NAMALWA (cell line): Measurements from ENCODE around the gene STPG1.
"Not testable (repeated sequence)": the region's sequence is repeated elsewhere in the genome, so short reads cannot be mapped to it uniquely, and the experiment has no call there.

Experiments used
- DNase-seq: peaks from one replicate; pipeline ENCODE4 v3.0.0-alpha.2; 2015; ENCODE audit warnings: low spot score

The STPG1 gene

GRCh38 chr1:24413350-24414163 is at the start of gene STPG1:
Gene STPG1 (minus strand): TSS chr1:24413782. CDS start chr1:24401388, 12,394 bp downstream.
- peak; percentile 94 for DNase-seq

GRCh38 chr1:24462128-24462527 is 48.5 kb upstream of the STPG1 start:
- not testable (repeated sequence) for DNase-seq

GRCh38 chr1:24459551-24460266 is 46.1 kb upstream of the STPG1 start:
- DNase-seq = no peak

GRCh38 chr1:24457866-24458265 is 44.3 kb upstream of the STPG1 start:
- DNase-seq = no peak

GRCh38 chr1:24455272-24455671 is 41.7 kb upstream of the STPG1 start:
- DNase-seq = no peak

- DNase-seq = no peak
Observed at GRCh38 chr1:24454673-24455072, 41.1 kb upstream of the STPG1 start.

- no peak for DNase-seq
Observed at GRCh38 chr1:24452922-24453485, 39.4 kb upstream of the STPG1 start.

GRCh38 chr1:24451746-24452145 is 38.2 kb upstream of the STPG1 start:
- DNase-seq = no peak

- no peak for DNase-seq
Observed at GRCh38 chr1:24450857-24451397, 37.3 kb upstream of the STPG1 start.

- DNase-seq = no peak
Observed at GRCh38 chr1:24450316-24450715, 36.7 kb upstream of the STPG1 start.

- DNase-seq = not testable (repeated sequence)
Observed at GRCh38 chr1:24446446-24446845, 32.9 kb upstream of the STPG1 start.

- no peak for DNase-seq
Observed at GRCh38 chr1:24443241-24443656, 29.7 kb upstream of the STPG1 start.

- no peak for DNase-seq
Observed at GRCh38 chr1:24442764-24443163, 29.2 kb upstream of the STPG1 start.

GRCh38 chr1:24441996-24442668 is 28.6 kb upstream of the STPG1 start:
- DNase-seq = no peak

GRCh38 chr1:24441480-24441879 is 27.9 kb upstream of the STPG1 start:
- DNase-seq = no peak

- no peak for DNase-seq
Observed at GRCh38 chr1:24440436-24440835, 26.9 kb upstream of the STPG1 start.

GRCh38 chr1:24438423-24438901 is 24.9 kb upstream of the STPG1 start:
- no peak for DNase-seq

GRCh38 chr1:24437631-24438396 is 24.2 kb upstream of the STPG1 start:
- DNase-seq = no peak

GRCh38 chr1:24435782-24436365 is 22.3 kb upstream of the STPG1 start:
- no peak for DNase-seq

GRCh38 chr1:24427545-24427862 is 13.9 kb upstream of the STPG1 start:
- no peak for DNase-seq
